Prostate gland (tissue), 2 donors: ENCODE data around the gene LAS1L.

Source experiments
- CTCF ChIP-seq, 4 experiments: fragments of 200-600 bp in 2 of 4; fragments of 450-650 bp in 2 of 4; sonication (generic) in 2 of 4; IDR thresholded peaks; 1 replicate in 3 of 4; 2 replicates in 1 of 4; pipeline ENCODE4 v1.5.1; 2016 to 2019; ENCODE audit warnings: antibody characterized with exemption in 4 of 4, mild to moderate bottlenecking in 2 of 4, moderate library complexity in 2 of 4
- POLR2A ChIP-seq: fragments of 450-650 bp; IDR thresholded peaks from one replicate; pipeline ENCODE4 v1.6.1; 2016; ENCODE audit warnings: antibody characterized with exemption, mild to moderate bottlenecking
- POLR2AphosphoS5 ChIP-seq: sonication (generic); formaldehyde crosslinking; IDR thresholded peaks from one replicate; pipeline ENCODE4 v1.6.1; 2017; ENCODE audit warnings: antibody characterized with exemption

GRCh38 chrX:65532016-65532415 lies 2.6 kb downstream of the LAS1L start:
- TF ChIP-seq CTCF (IDR thresholded peaks at IDR 0.05): no peak
- TF ChIP-seq POLR2A: no peak
- no peak for TF ChIP-seq POLR2AphosphoS5
